ENCODE data around the gene APOD.

- TF ChIP-seq REST (tag by site-specific recombination; IDR thresholded peaks at IDR 0.05), result no peak
- TF ChIP-seq CTCF (tag by site-specific recombination; IDR thresholded peaks at IDR 0.05), result no peak
- TF ChIP-seq ZNF350 (tag by site-specific recombination; IDR thresholded peaks at IDR 0.05), result no peak
- TF ChIP-seq ZNF555 (tag by site-specific recombination; conservative IDR thresholded peaks at IDR 0.05), result no peak
- TF ChIP-seq AEBP2 (tag by site-specific recombination; IDR thresholded peaks at IDR 0.05; ENCODE audit: borderline replicate concordance), result no peak
- no peak for TF ChIP-seq ZBTB20 (tag by site-specific recombination; IDR thresholded peaks at IDR 0.05)
- TF ChIP-seq ZNF549 (tag by site-specific recombination; IDR thresholded peaks at IDR 0.05), result no peak
- no peak for TF ChIP-seq ZNF133 (tag by site-specific recombination; IDR thresholded peaks at IDR 0.05)
- no peak for TF ChIP-seq ZBTB11 (tag by site-specific recombination; conservative IDR thresholded peaks at IDR 0.05; ENCODE audit: low read depth)
- no peak for TF ChIP-seq PRDM1 (tag by site-specific recombination; IDR thresholded peaks at IDR 0.05)
- TF ChIP-seq KLF9 (tag by site-specific recombination; IDR thresholded peaks at IDR 0.05; ENCODE audit: low read depth), result no peak
Observed at GRCh38 chr3:195531683-195532082, 52.1 kb downstream of the APOD start.

Measured in HEK293 (cell line).